HFF-Myc (cell line): Measurements from ENCODE around the gene ATP13A3.
A peak's percentile ranks its signal among the peaks of the same experiment; 100 is the strongest.

Source experiments
- DNase-seq: peaks from one replicate; pipeline ENCODE4 v3.0.0-alpha.2; 2011; ENCODE audit warnings: low read depth; ENCODE audit errors: extremely low read depth
- H3K4me3 ChIP-seq: replicated peaks from 2 replicates; pipeline ENCODE4 v1.5.1; 2011; ENCODE audit warnings: low read depth, mild to moderate bottlenecking, control low read depth, low read length
- TF ChIP-seq, protein P1 (sequence below): IDR thresholded peaks from 2 replicates; pipeline ENCODE4 v1.5.1; 2012; ENCODE audit warnings: mild to moderate bottlenecking, low read depth, low read length, control low read depth; ENCODE audit errors: missing control alignments

The ATP13A3 gene

DNA sequence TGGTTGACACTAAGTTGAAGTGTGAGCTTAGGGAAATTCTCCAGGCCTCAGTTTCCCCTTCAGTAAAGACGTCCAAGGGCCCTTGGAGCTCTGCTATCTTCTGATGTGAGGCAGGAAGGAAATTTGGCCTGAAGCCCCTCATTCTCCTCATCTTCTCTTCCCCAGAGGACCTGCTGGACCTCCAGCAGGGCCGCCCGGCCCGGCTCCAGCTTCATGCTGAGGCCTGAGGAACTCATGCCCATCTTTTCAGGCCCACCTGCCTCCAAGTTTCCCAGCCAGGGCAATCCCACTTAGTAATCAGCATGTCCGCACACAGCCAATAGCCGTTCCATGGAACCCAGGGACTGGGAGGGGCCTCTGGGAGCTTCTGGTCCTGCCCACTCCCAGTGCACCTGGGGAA is 121.3 kb downstream of the ATP13A3 start:
- TF ChIP-seq, protein P1, sequence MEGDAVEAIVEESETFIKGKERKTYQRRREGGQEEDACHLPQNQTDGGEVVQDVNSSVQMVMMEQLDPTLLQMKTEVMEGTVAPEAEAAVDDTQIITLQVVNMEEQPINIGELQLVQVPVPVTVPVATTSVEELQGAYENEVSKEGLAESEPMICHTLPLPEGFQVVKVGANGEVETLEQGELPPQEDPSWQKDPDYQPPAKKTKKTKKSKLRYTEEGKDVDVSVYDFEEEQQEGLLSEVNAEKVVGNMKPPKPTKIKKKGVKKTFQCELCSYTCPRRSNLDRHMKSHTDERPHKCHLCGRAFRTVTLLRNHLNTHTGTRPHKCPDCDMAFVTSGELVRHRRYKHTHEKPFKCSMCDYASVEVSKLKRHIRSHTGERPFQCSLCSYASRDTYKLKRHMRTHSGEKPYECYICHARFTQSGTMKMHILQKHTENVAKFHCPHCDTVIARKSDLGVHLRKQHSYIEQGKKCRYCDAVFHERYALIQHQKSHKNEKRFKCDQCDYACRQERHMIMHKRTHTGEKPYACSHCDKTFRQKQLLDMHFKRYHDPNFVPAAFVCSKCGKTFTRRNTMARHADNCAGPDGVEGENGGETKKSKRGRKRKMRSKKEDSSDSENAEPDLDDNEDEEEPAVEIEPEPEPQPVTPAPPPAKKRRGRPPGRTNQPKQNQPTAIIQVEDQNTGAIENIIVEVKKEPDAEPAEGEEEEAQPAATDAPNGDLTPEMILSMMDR, result no peak
- no peak overlapping the region for H3K4me3 ChIP-seq
- no peak for DNase-seq

DNA sequence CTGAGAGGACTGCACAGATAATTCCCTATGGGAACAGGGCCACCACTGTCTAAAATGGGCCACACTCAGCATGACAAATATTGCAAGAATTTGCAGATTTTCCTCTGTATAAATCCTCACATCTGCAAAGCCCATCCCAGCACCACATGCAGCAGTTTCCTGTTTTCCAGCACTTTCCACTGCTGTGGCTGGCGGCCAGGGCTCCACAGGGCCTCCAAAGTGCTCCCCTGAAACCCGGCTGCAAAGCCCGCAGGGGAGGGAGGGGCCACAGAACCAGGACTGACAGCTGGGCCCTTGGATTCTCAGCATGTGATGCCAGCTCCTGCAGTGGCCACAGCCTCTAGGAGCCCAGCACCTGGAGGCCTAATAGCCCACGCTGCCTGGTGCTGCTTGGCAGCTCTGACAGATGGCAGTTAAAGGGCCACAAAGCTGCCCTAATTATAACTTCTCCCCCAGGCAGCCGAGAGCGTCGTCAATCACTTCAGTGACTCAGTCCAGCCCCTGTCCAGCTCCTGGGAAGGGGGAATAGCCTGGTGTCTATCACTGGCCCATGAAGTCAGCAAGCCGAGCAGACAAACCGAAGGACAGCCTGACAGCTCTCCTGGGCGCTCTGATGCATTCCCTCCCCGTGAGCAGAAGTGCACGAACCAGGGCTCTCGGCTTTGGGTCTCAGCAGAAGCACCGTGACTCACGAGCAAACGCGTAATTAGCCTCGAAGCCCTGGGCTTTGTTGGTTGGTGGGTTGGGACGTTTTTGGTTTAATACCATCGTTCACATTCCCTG is 122.0 kb downstream of the ATP13A3 start:
- DNase-seq, result peak; percentile 61
- H3K4me3 ChIP-seq, result no peak overlapping the region
- TF ChIP-seq, protein P1, result no peak

DNA sequence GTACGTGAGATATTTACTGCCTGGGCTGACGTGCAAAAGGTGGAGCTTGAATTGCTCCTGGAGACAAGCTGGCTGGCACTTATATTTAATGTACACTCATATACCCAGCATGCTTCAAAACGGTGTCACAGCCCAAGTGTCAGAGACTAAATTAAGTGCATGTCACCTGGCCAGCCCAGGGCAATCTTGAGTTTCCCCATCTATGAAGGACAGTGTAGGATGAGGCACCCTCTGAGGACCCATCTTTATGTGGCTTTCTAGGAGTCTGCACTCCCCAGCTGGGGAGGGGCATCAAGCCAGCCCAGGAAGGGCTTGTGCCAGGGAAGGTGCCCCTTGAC is 122.5 kb downstream of the ATP13A3 start:
- DNase-seq, result no peak
- H3K4me3 ChIP-seq, result no peak overlapping the region
- TF ChIP-seq, protein P1, result no peak

DNA sequence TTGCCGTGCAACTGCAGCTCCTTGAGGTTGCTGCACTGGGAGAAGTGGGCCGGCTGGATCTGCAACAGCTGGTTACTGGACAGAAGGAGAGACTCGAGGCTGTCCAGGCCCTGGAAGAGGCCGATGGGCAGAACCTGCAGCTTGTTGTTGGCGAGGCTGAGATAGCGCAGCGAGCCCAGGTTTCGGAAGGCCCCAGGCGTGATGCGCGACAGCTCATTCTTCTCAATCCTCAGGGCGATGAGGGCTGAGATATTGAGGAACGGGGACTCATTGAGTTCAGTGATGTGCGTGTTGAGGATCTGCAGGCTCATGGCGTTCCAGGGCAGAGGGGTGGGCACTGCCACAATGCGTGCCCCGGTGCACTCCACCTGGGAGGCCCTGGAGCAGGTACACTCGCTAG is 126.2 kb downstream of the ATP13A3 start:
- H3K4me3 ChIP-seq, result no peak overlapping the region
- TF ChIP-seq, protein P1, result no peak
- no peak for DNase-seq

DNA sequence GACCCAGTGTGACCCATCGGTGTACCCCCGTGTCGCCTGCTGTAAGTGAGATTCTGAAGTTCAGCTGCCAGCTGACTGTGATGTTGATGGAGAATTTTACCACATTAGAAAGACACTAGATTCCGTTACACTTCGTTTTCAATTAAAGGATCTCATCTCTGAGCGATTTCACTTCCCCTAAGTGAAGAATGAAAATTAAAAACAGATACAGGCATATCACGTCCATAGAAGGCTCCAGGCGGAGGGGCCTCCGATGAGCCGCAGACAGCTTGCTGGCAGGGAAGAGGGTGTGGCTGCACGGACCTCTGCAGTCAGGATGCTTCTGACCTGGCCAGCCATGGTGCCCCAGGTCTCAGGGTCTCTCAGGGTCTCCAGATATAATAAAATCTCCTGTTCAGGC is 129.1 kb downstream of the ATP13A3 start:
- H3K4me3 ChIP-seq, result no peak overlapping the region
- DNase-seq, result no peak
- TF ChIP-seq, protein P1, result no peak

DNA sequence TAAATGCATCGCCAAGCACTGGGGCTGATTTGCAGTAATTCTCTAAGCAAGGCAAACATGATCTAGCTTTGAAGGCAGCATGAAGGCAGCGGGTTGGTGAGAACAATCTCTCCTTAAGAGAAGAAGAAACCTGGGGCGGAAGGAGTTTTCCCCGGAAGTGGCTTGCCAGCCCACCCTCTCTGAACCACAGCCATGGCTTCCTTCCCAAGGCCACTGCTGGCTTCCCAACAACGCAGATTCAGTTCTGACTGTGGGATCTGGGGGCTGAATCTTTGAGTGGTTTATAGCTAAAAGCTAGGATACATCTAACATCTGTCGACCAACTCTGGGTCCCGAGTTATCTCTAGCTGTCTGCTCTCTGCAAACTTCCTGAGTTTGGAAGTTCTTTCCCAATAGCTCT is 131.4 kb downstream of the ATP13A3 start:
- no peak overlapping the region for H3K4me3 ChIP-seq
- no peak for DNase-seq
- TF ChIP-seq, protein P1, result no peak

DNA sequence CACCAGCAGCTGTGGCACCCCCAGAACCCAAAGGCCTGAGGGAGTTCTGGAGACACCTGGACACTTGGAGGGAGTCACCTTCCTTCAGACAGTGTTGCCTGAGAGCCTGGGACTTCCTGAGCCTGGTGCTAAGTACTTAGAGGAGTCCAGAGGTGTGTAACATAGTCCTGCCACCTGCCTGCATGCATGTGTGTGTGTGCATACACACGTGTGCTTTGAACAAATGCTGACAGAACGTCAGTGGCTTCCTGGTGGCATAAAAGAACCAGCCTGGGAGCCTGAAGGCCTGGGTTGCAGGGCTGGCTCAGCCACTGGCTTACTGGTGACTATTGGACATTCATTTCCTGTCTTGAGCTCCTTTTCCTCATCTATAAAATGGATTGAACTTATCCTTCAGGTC is 132.5 kb downstream of the ATP13A3 start:
- TF ChIP-seq, protein P1, result no peak
- H3K4me3 ChIP-seq, result no peak overlapping the region
- DNase-seq, result no peak
